GM19324 (cell line): ENCODE measurements around the gene SCFD2.
"Not testable (repeated sequence)": the region's sequence is repeated elsewhere in the genome, so short reads cannot be mapped to it uniquely, and the experiment has no call there.

Experiments
- ATAC-seq: cut with Tn5 transposase; IDR thresholded peaks from one replicate; pipeline ENCODE4 v1.9.1; 2021; ENCODE audit warnings: mild to moderate bottlenecking, moderate library complexity; ENCODE audit not compliant: unreplicated experiment, low FRiP score

SCFD2 gene

GRCh38 chr4:53064609-53065008 lies 301.3 kb downstream of the SCFD2 start:
- ATAC-seq: no peak

- no peak for ATAC-seq
These were observed 304.6 kb downstream of the SCFD2 start for GRCh38 chr4:53061091-53061850.

GRCh38 chr4:53060278-53060677 lies 305.6 kb downstream of the SCFD2 start:
- ATAC-seq: no peak

GRCh38 chr4:53059871-53060270 lies 306.0 kb downstream of the SCFD2 start:
- no peak for ATAC-seq

- no peak for ATAC-seq
These were observed 306.6 kb downstream of the SCFD2 start for GRCh38 chr4:53059256-53059655.

GRCh38 chr4:53057679-53058078 lies 308.2 kb downstream of the SCFD2 start:
- no peak for ATAC-seq

- ATAC-seq: not testable (repeated sequence)
These were observed 308.8 kb downstream of the SCFD2 start for GRCh38 chr4:53057108-53057507.

- no peak for ATAC-seq
These were observed 310.0 kb downstream of the SCFD2 start for GRCh38 chr4:53055716-53056403.

- ATAC-seq: no peak
These were observed 310.6 kb downstream of the SCFD2 start for GRCh38 chr4:53055274-53055673.

- ATAC-seq: no peak
These were observed 315.5 kb downstream of the SCFD2 start for GRCh38 chr4:53050361-53050774.

- no peak for ATAC-seq
These were observed 316.3 kb downstream of the SCFD2 start for GRCh38 chr4:53049528-53049927.

GRCh38 chr4:53044651-53044960 lies 321.3 kb downstream of the SCFD2 start:
- no peak for ATAC-seq

- ATAC-seq: no peak
These were observed 321.8 kb downstream of the SCFD2 start for GRCh38 chr4:53043891-53044650.

GRCh38 chr4:53043055-53043454 lies 322.8 kb downstream of the SCFD2 start:
- ATAC-seq: no peak

GRCh38 chr4:53040851-53041250 lies 325.0 kb downstream of the SCFD2 start:
- ATAC-seq: no peak

GRCh38 chr4:53040459-53040815 lies 325.4 kb downstream of the SCFD2 start:
- ATAC-seq: no peak

GRCh38 chr4:53039741-53040458 lies 326.0 kb downstream of the SCFD2 start:
- no peak for ATAC-seq

GRCh38 chr4:53037892-53038291 lies 328.0 kb downstream of the SCFD2 start:
- ATAC-seq: no peak

- ATAC-seq: not testable (repeated sequence)
These were observed 333.0 kb downstream of the SCFD2 start for GRCh38 chr4:53032908-53033307.

- no peak for ATAC-seq
These were observed 339.6 kb downstream of the SCFD2 start for GRCh38 chr4:53026233-53026632.
